Activated CD8-positive, alpha-beta memory T cell treated with anti-CD3 and anti-CD28 coated beads, Interleukin-2, amount 10 ng/mL, durations not matched to agents 7 days and 5 days (primary cell): ENCODE measurements around the gene NADK. TPM values are rescaled to one million over a fixed set of nuclear protein-coding genes. Genes with fewer than 3 reads are reported as not detected.
A peak's percentile ranks its signal among the peaks of the same experiment; 100 is the strongest.

Experiments used
- ATAC-seq: fragments of 150-1000 bp; cut with Tn5 transposase; one replicate; pipeline ENCODE4 v1.10.0; 2021; ENCODE audit warnings: moderate library complexity
- CTCF ChIA-PET: fragments of 350-600 bp; sonication (Branson Sonifier 250); formaldehyde crosslinking; loops from one replicate; lab custom pipeline; 2021; ENCODE audit warnings: antibody characterized with exemption; lab: Charles Lee
- DNase-seq: peaks from one replicate; pipeline ENCODE4 v3.0.0-alpha.2; 2020
- H3K27ac Mint-ChIP-seq: one replicate; pipeline ENCODE4 v1.8.0; 2021; ENCODE audit warnings: mild to moderate bottlenecking, mixed read lengths
- H3K27me3 Mint-ChIP-seq: one replicate; pipeline ENCODE4 v1.8.0; 2021; ENCODE audit warnings: mixed read lengths
- H3K36me3 Mint-ChIP-seq: one replicate; pipeline ENCODE4 v1.8.0; 2021; ENCODE audit warnings: mild to moderate bottlenecking, mixed read lengths
- H3K4me1 Mint-ChIP-seq: one replicate; pipeline ENCODE4 v1.8.0; 2021; ENCODE audit warnings: mixed read lengths
- H3K4me3 Mint-ChIP-seq: one replicate; pipeline ENCODE4 v1.8.0; 2021; ENCODE audit warnings: mild to moderate bottlenecking, moderate library complexity, mixed read lengths
- H3K9me3 Mint-ChIP-seq: one replicate; pipeline ENCODE4 v1.8.0; 2022; ENCODE audit warnings: low read depth, mixed read lengths
- total RNA-seq, 2 experiments: library from RNA; stranded (reverse); gene quantifications; one replicate each; pipeline ENCODE4 v1.2.3, GENCODE V29; 2021

Gene NADK
- total RNA-seq, 2 experiments from 2014 or later = 97.9 to 100 TPM

DNA sequence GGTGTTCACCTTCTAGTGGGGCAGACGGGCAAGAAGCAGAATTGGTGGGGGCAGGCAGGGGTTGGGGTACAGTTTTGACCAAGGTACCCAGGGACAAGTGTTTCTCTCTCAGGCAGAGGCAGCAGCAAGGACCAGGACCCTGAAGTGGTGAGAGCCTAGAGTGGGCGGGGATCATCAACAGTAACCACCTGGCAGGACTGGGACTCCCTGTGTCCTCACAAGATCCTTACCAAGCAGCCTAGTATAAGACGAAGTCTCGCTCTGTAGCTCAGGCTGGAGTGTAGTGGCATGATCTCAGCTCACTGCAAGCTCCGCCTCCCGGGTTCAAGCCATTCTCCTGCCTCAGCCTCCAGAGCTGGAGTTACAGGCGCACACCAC is 3.2 kb upstream of the NADK start:
- Mint-ChIP-seq H3K9me3 (no peaks in the 10 kb centered on the region), H3K27me3 (no peaks in the 10 kb centered on the region), H3K36me3 (peaks cover 8% of the 10 kb centered on the region), H3K4me1 (peaks cover 50% of the 10 kb centered on the region), H3K4me3 (peak overlapping the region; percentile 1), H3K27ac (peak overlapping the region; percentile 98)
- ATAC-seq = no peak
- no peak for DNase-seq
- CTCF ChIA-PET = no interaction called here

DNA sequence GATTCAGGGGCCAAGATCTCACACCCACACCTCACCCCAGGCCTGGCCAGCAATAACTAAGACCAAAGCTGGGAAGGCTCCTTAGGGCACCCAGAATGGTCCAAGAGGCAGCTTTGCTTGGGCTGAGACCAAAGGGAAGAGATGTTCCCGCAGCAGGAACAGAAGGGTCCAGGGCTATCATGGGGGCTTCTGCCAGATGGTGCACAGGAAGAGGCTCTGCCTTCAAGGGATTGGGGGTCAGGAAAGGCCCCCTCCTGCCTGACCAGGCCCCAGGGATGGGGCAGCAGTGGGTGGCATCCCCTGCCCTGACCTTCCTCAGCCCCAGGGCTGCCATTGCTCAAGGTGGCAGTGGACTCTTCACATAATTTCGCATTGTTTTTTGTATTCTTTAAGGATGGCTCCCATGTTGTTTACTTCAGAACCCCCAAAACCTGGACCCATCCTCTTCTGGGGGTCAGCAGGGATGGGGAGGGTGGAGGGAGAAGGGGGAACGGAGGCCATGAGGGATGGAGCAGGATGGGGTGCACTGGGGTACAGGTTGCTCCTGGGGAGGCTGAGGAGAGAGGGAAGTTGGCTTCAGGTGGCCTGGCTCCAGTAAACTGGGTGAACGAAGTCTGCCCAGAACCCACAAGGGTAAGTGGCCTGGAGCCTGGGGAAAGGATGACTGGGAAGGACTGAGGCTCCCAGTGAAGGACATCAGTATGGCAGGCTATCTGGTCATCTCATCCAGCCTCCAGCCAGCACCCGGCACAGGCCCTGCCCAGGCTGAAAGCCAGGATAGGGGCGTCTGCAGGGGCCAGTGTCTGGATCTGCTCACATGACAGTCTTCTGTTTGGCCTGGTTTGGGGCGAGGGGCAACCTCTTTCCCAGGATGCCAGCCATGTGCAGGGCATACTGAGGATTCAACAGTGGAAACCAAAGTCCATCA is 2.6 kb upstream of the NADK start:
- CTCF ChIA-PET = interaction anchor here (0.7 to 2.7 kb wide), 10 partner anchors 8 to 264 kb away, joined by 3 to 27 read pairs (median 4); partner anchors contain the start of gene CDK11A
- H3K9me3 Mint-ChIP-seq = no peaks in the 10 kb centered on the region
- H3K27ac Mint-ChIP-seq = peak overlapping the region; percentile 98
- no peaks in the 10 kb centered on the region for H3K27me3 Mint-ChIP-seq
- ATAC-seq = no peak
- peak overlapping the region; percentile 74 for H3K4me3 Mint-ChIP-seq
- H3K36me3 Mint-ChIP-seq = peaks cover 4% of the 10 kb centered on the region
- no peak for DNase-seq
- H3K4me1 Mint-ChIP-seq = peaks cover 56% of the 10 kb centered on the region

- H3K9me3 Mint-ChIP-seq = no peaks in the 10 kb centered on the region
- H3K27ac Mint-ChIP-seq = peak overlapping the region; percentile 98
- no peaks in the 10 kb centered on the region for H3K27me3 Mint-ChIP-seq
- H3K36me3 Mint-ChIP-seq = peaks cover 1% of the 10 kb centered on the region
- peak overlapping the region; percentile 74 for H3K4me3 Mint-ChIP-seq
- ATAC-seq (peak; percentile 54), DNase-seq (peak; percentile 91)
- peaks cover 65% of the 10 kb centered on the region for H3K4me1 Mint-ChIP-seq
- CTCF ChIA-PET = interaction anchor here (0.7 to 2.7 kb wide), 10 partner anchors 9 to 265 kb away, joined by 3 to 27 read pairs (median 4); partner anchors contain the start of gene CDK11A
Observed at GRCh38 chr1:1779691-1780597, 1.7 kb upstream of the NADK start.

GRCh38 chr1:1779320-1779675 is 1.0 kb upstream of the NADK start:
- DNase-seq = no peak
- Mint-ChIP-seq H3K9me3 (no peaks in the 10 kb centered on the region), H3K4me1 (peaks cover 69% of the 10 kb centered on the region), H3K36me3 (peaks cover 5% of the 10 kb centered on the region), H3K27me3 (no peaks in the 10 kb centered on the region), H3K4me3 (peak overlapping the region; percentile 74), H3K27ac (peak overlapping the region; percentile 98)
- CTCF ChIA-PET = interaction anchor here (0.6 to 2.7 kb wide), 5 partner anchors 16 to 130 kb away, joined by 3 to 27 read pairs (median 5); no protein-coding TSS in a partner anchor
- ATAC-seq = no peak

DNA sequence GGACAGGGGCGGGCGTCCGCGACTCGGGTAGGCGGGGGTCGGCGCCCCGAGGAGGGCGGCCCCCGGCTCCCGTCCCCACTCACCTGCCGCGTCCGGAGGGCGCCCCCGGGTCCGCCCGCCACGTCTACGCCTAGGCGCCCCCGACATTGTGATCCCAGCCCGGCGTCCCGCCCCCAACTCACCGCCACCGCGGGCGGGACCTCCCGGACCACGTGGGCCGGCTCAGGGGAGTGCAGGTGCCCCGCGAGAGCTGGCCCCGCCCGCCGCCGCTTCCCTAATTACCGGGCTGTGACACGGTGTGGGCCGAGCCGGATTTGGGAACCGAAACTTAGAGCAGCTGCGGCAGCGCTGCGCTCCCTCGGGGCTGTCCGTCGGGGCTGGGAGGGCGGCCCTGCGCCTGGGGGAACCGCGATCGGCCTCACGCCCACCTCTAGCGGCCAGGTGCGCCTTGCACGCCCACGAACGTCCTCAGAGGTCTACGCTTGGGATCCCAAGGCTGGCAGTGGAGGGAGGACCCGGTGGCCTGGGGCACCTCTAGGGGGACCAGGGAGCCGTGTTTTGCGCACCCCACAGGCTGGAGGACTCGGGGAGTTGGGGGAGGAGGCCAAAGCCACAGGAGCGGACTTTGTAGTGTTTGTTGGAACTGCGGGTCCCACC is 521 bp upstream of the NADK start:
- CTCF ChIA-PET = interaction anchor here (0.6 to 2.7 kb wide), 4 partner anchors 12 to 130 kb away, joined by 3 to 27 read pairs (median 4); no protein-coding TSS in a partner anchor
- Mint-ChIP-seq H3K27me3 (no peaks in the 10 kb centered on the region), H3K9me3 (no peaks in the 10 kb centered on the region), H3K4me1 (peaks cover 71% of the 10 kb centered on the region), H3K4me3 (peak overlapping the region; percentile 74), H3K36me3 (peaks cover 6% of the 10 kb centered on the region), H3K27ac (peak overlapping the region; percentile 98)
- DNase-seq (peak; percentile 92), ATAC-seq (peak; percentile 69)

- Mint-ChIP-seq H3K27me3 (no peaks in the 10 kb centered on the region), H3K9me3 (no peaks in the 10 kb centered on the region), H3K4me3 (peak overlapping the region; percentile 79), H3K27ac (peak overlapping the region; percentile 84), H3K36me3 (peaks cover 8% of the 10 kb centered on the region), H3K4me1 (peaks cover 63% of the 10 kb centered on the region)
- CTCF ChIA-PET = interaction anchor here (0.6 to 2.6 kb wide), 5 partner anchors 121 to 1611 kb away, joined by 3 to 18 read pairs (median 3); no protein-coding TSS in a partner anchor
- ATAC-seq (no peak), DNase-seq (no peak)
Observed at GRCh38 chr1:1777583-1777899, 729 bp downstream of the NADK start.

DNA sequence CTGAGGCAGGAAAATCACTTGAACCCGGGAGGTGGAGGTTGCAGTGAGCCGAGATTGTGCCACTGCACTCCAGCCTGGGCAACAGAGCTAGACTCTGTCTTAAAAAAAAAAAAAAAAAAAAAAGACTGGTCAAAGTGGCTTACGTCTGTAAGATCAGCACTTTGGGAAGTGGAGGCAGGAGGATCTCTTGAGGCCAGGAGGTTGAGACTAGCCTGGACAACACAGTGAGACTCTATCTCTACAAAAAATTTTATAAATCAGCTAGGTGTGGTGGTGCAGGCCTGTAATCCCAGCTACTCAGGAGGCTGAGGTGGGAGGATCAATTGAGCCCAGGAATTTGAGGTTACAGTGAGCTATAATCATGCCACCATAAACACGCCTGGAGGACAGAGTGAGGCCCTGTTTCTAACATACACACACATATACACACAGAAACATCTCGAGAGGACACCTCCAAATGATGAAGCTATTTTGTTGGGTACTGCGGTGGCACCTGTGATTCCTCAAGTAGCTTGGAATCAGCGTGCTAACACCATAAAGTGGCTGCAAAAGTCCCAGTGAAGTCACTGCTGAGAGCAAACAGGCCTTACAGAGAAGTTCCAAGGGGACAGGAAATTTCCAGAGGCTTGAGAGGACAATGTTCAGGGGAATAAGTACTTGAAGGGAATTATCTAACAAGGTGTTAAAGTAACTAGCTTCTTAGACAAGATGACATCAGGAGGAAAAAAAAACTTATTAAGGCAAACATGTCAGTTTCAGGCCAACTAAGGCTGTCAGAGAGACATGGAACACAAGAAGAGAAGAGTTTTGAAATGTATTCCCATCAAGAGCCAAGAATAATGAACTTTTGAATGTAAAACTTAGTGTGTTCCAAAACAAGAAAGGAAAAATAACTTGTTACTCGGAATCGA is 1.3 kb downstream of the NADK start:
- DNase-seq (no peak), ATAC-seq (no peak)
- Mint-ChIP-seq H3K9me3 (peaks cover 2% of the 10 kb centered on the region), H3K27me3 (no peaks in the 10 kb centered on the region), H3K36me3 (peaks cover 15% of the 10 kb centered on the region), H3K27ac (peak overlapping the region; percentile 84), H3K4me1 (peaks cover 61% of the 10 kb centered on the region), H3K4me3 (peak overlapping the region; percentile 79)
- CTCF ChIA-PET = interaction anchor here (0.6 to 2.6 kb wide), 6 partner anchors 25 to 1612 kb away, joined by 3 to 18 read pairs (median 3); no protein-coding TSS in a partner anchor

- Mint-ChIP-seq H3K4me1 (peaks cover 52% of the 10 kb centered on the region), H3K36me3 (peaks cover 25% of the 10 kb centered on the region), H3K9me3 (peaks cover 7% of the 10 kb centered on the region), H3K4me3 (no peak overlapping the region), H3K27ac (peak overlapping the region; percentile 22), H3K27me3 (no peaks in the 10 kb centered on the region)
- no peak for DNase-seq
- CTCF ChIA-PET = interaction anchor here (2.4 to 2.6 kb wide), 2 partner anchors 130 to 133 kb away, joined by 14 to 18 read pairs; no protein-coding TSS in a partner anchor
- ATAC-seq = no peak
Observed at GRCh38 chr1:1775327-1776226, 2.7 kb downstream of the NADK start.

DNA sequence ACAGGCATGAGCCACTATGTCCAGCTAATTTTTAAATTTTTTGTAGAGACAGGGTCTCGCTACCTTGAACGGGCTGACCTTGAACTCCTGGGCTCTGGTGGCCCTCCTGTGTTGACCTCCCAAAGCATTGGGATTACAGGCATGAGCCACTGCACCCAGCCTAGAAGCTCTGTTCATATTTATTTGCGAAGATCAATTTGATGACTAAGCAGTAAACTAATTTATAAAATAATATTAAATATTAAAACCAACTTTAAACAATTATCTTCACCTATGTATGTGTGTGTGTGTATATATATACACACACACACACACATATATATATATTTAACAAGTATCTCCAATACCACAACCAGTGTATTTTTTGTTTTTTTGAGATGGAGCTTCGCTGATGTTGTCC is 4.4 kb downstream of the NADK start:
- H3K4me3 Mint-ChIP-seq = no peak overlapping the region

DNA sequence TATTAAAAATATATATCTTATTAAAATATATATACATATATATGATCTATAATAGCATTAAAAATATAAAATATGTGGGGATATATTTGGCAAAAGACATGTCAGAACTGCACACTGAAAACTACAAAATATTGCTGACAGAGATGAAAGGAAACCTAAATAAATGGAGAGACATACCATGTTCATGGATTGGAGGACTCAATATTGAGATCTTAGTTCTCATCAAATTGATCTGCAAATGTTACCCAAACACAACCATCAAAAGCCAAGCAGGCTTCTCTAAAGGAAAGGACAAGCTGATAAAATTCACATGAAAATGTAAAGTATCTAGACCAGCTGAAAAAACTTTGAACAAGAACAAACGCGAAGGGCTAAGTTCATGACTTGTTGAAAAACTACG is 7.2 kb downstream of the NADK start:
- H3K36me3 Mint-ChIP-seq = peaks cover 50% of the 10 kb centered on the region
- H3K27me3 Mint-ChIP-seq = no peaks in the 10 kb centered on the region
- no peak overlapping the region for H3K27ac Mint-ChIP-seq
- H3K9me3 Mint-ChIP-seq = peaks cover 10% of the 10 kb centered on the region
- peaks cover 31% of the 10 kb centered on the region for H3K4me1 Mint-ChIP-seq
- ATAC-seq (no peak), DNase-seq (no peak)
- CTCF ChIA-PET = no interaction called here
- H3K4me3 Mint-ChIP-seq = no peak overlapping the region

More for the DNA sequence above, 4.4 kb downstream of the NADK start:
- peaks cover 32% of the 10 kb centered on the region for H3K36me3 Mint-ChIP-seq
- CTCF ChIA-PET = interaction anchor here (1.1 to 1.7 kb wide), 2 partner anchors 132 to 135 kb away, joined by 4 to 6 read pairs; no protein-coding TSS in a partner anchor
- H3K27ac Mint-ChIP-seq = no peak overlapping the region
- H3K27me3 Mint-ChIP-seq = no peaks in the 10 kb centered on the region
- ATAC-seq (no peak), DNase-seq (no peak)
- H3K4me1 Mint-ChIP-seq = peaks cover 38% of the 10 kb centered on the region
- peaks cover 10% of the 10 kb centered on the region for H3K9me3 Mint-ChIP-seq

- Mint-ChIP-seq H3K27ac (no peak overlapping the region), H3K36me3 (peaks cover 49% of the 10 kb centered on the region), H3K27me3 (no peaks in the 10 kb centered on the region), H3K4me1 (peaks cover 21% of the 10 kb centered on the region), H3K9me3 (peaks cover 10% of the 10 kb centered on the region), H3K4me3 (no peak overlapping the region)
- DNase-seq = no peak
- ATAC-seq = no peak
- CTCF ChIA-PET = no interaction called here
Observed at GRCh38 chr1:1770102-1770501, 8.2 kb downstream of the NADK start.
